C4-2B (cell line): ENCODE results near the gene MICU2.

Experiments used
- CTCF ChIP-seq: fragments of 450-650 bp; conservative IDR thresholded peaks from 2 replicates; pipeline ENCODE4 v1.5.1; 2017; ENCODE audit warnings: mild to moderate bottlenecking
- ZFX ChIP-seq: fragments of 450-650 bp; IDR thresholded peaks from 2 replicates; pipeline ENCODE4 v1.6.1; 2017

GRCh38 chr13:21546372-21546771 lies 57.6 kb downstream of the MICU2 start:
- TF ChIP-seq CTCF: no peak
- TF ChIP-seq ZFX: no peak
